Fibroblast of lung (primary cell): ENCODE measurements around the gene ZNF410.

Source experiments
- CTCF ChIP-seq, 2 donors: IDR thresholded peaks in 1 of 2; conservative IDR thresholded peaks in 1 of 2; 1 replicate in 1 of 2; 2 replicates in 1 of 2; pipeline ENCODE4 v1.5.1; 2011 to 2012; ENCODE audit warnings: low read length in 2 of 2, control low read depth in 1 of 2, inconsistent platforms in 1 of 2, low read depth in 1 of 2, mild to moderate bottlenecking in 1 of 2
- EZH2 ChIP-seq: IDR thresholded peaks from 2 replicates; pipeline ENCODE4 v1.5.1; 2012; ENCODE audit warnings: low read length, control low read depth, mild to moderate bottlenecking; ENCODE audit errors: missing control alignments

GRCh38 chr14:73968885-73969284, 82.2 kb downstream of the ZNF410 start:
- TF ChIP-seq CTCF (conservative IDR thresholded peaks at IDR 0.05 in 1 of 2, IDR thresholded peaks at IDR 0.05 in 1 of 2; ENCODE audit: low read depth in 1 of 2, low read length in 2 of 2) (no peak), EZH2 (no peak)
